MM.1S (cell line): ENCODE results near the gene BORCS8.

Source experiments
- DNase-seq: peaks from one replicate; pipeline ENCODE4 v3.0.0-alpha.2; 2015
- H2AFZ ChIP-seq: fragments of 300-600 bp; sonication (generic); 2 replicates; pipeline ENCODE4 v1.6.0; 2016; ENCODE audit warnings: antibody characterized with exemption, low read length
- H3F3A ChIP-seq: fragments of 300-600 bp; sonication (generic); 2 replicates; pipeline ENCODE4 v1.6.1; 2016; ENCODE audit warnings: mild to moderate bottlenecking, antibody characterized with exemption, low read length, moderate library complexity, mixed read lengths; ENCODE audit not compliant: insufficient read depth
- H3K27ac ChIP-seq: fragments of 300-600 bp; sonication (generic); 2 replicates; pipeline ENCODE4 v1.5.1; 2016; ENCODE audit warnings: mild to moderate bottlenecking, low read length
- H3K27me3 ChIP-seq: fragments of 300-600 bp; sonication (generic); replicated peaks from 2 replicates; pipeline ENCODE4 v1.6.0; 2016; ENCODE audit warnings: low read length; ENCODE audit not compliant: insufficient read depth
- H3K36me3 ChIP-seq: fragments of 300-600 bp; sonication (generic); replicated peaks from 2 replicates; pipeline ENCODE4 v1.6.1; 2016; ENCODE audit warnings: mild to moderate bottlenecking, low read length, mixed read lengths; ENCODE audit not compliant: insufficient read depth
- H3K4me1 ChIP-seq: fragments of 300-600 bp; sonication (generic); 2 replicates; pipeline ENCODE4 v1.6.1; 2016; ENCODE audit warnings: low read length, mixed read lengths
- H3K4me2 ChIP-seq: fragments of 300-600 bp; sonication (generic); 2 replicates; pipeline ENCODE4 v1.6.0; 2016; ENCODE audit warnings: low read depth, low read length
- H3K4me3 ChIP-seq: fragments of 300-600 bp; sonication (generic); 2 replicates; pipeline ENCODE4 v1.5.1; 2016; ENCODE audit warnings: low read length, mixed read lengths
- H3K79me2 ChIP-seq: fragments of 300-600 bp; sonication (generic); 2 replicates; pipeline ENCODE4 v1.6.1; 2016; ENCODE audit warnings: mixed run types, low read length, mixed read lengths
- H3K9ac ChIP-seq: fragments of 300-600 bp; sonication (generic); 2 replicates; pipeline ENCODE4 v1.6.1; 2016; ENCODE audit warnings: low read length, mixed read lengths
- H3K9me2 ChIP-seq: fragments of 300-600 bp; sonication (generic); replicated peaks from 2 replicates; pipeline ENCODE4 v1.6.1; 2016; ENCODE audit warnings: mild to moderate bottlenecking, low read length, mixed read lengths; ENCODE audit not compliant: insufficient read depth
- H3K9me3 ChIP-seq: fragments of 300-600 bp; sonication (generic); replicated peaks from 2 replicates; pipeline ENCODE4 v1.6.1; 2016; ENCODE audit warnings: mild to moderate bottlenecking, low read length, mixed read lengths; ENCODE audit not compliant: insufficient read depth
- H4K20me1 ChIP-seq: fragments of 300-600 bp; sonication (generic); 2 replicates; pipeline ENCODE4 v1.6.1; 2016; ENCODE audit warnings: mild to moderate bottlenecking, low read length, moderate library complexity, mixed read lengths; ENCODE audit not compliant: insufficient read depth
- CTCF ChIP-seq: fragments of 300-600 bp; sonication (generic); IDR thresholded peaks from 2 replicates; pipeline ENCODE4 v1.5.1; 2016; ENCODE audit warnings: antibody characterized with exemption, low read length, mixed read lengths
- EZH2 ChIP-seq: fragments of 300-600 bp; sonication (generic); optimal IDR thresholded peaks from 2 replicates; pipeline ENCODE3; 2017; ENCODE audit warnings: low read depth, mild to moderate bottlenecking, antibody characterized with exemption, low read length, mixed read lengths
- EZH2phosphoT487 ChIP-seq: fragments of 300-600 bp; sonication (generic); IDR thresholded peaks from 2 replicates; pipeline ENCODE4 v1.6.1; 2018; ENCODE audit warnings: antibody characterized with exemption, low read length

BORCS8 gene

GRCh38 chr19:19238126-19238894 is 46.4 kb upstream of the BORCS8 start:
- Histone ChIP-seq H3K4me3 (no peak overlapping the region), H3K36me3 (no peaks in the 10 kb centered on the region), H3K9me3 (no peaks in the 10 kb centered on the region), H3K9me2 (no peaks in the 10 kb centered on the region), H2AFZ (no peak overlapping the region), H3K27ac (no peak overlapping the region), H3K4me1 (no peaks in the 10 kb centered on the region), H3K9ac (no peak overlapping the region), H4K20me1 (no peaks in the 10 kb centered on the region), H3K27me3 (peaks cover 36% of the 10 kb centered on the region), H3K4me2 (no peak overlapping the region), H3F3A (no peaks in the 10 kb centered on the region), H3K79me2 (no peaks in the 10 kb centered on the region)
- no peak for TF ChIP-seq EZH2
- TF ChIP-seq CTCF: no peak
- TF ChIP-seq EZH2phosphoT487: no peak
- no peak for DNase-seq

- H3K27ac ChIP-seq: no peak overlapping the region
- DNase-seq: no peak
- no peaks in the 10 kb centered on the region for H3K9me2 ChIP-seq
- no peak overlapping the region for H3K4me2 ChIP-seq
- H3K79me2 ChIP-seq: no peaks in the 10 kb centered on the region
- H2AFZ ChIP-seq: no peak overlapping the region
- peaks cover 55% of the 10 kb centered on the region for H3K27me3 ChIP-seq
- no peaks in the 10 kb centered on the region for H3K9me3 ChIP-seq
- no peak overlapping the region for H3K9ac ChIP-seq
- TF ChIP-seq CTCF (no peak), EZH2phosphoT487 (no peak), EZH2 (no peak)
- H3F3A ChIP-seq: no peaks in the 10 kb centered on the region
- no peaks in the 10 kb centered on the region for H3K4me1 ChIP-seq
- no peak overlapping the region for H3K4me3 ChIP-seq
- no peaks in the 10 kb centered on the region for H3K36me3 ChIP-seq
- no peaks in the 10 kb centered on the region for H4K20me1 ChIP-seq
Measured at GRCh38 chr19:19236173-19236572, 44.2 kb upstream of the BORCS8 start.

- H3K4me1 ChIP-seq: no peaks in the 10 kb centered on the region
- TF ChIP-seq CTCF: no peak
- no peak for TF ChIP-seq EZH2phosphoT487
- no peak for TF ChIP-seq EZH2
- H4K20me1 ChIP-seq: no peaks in the 10 kb centered on the region
- H3K4me3 ChIP-seq: no peak overlapping the region
- H3K9ac ChIP-seq: no peak overlapping the region
- no peaks in the 10 kb centered on the region for H3F3A ChIP-seq
- H3K9me2 ChIP-seq: no peaks in the 10 kb centered on the region
- no peak overlapping the region for H2AFZ ChIP-seq
- H3K36me3 ChIP-seq: no peaks in the 10 kb centered on the region
- no peak for DNase-seq
- no peak overlapping the region for H3K27ac ChIP-seq
- H3K79me2 ChIP-seq: no peaks in the 10 kb centered on the region
- peaks cover 62% of the 10 kb centered on the region for H3K27me3 ChIP-seq
- no peak overlapping the region for H3K4me2 ChIP-seq
- H3K9me3 ChIP-seq: no peaks in the 10 kb centered on the region
Measured at GRCh38 chr19:19234220-19234816, 42.4 kb upstream of the BORCS8 start.
